Activated gamma-delta T cell (primary cell): ENCODE data around the gene CSRP1.
"Not testable (repeated sequence)": the region's sequence is repeated elsewhere in the genome, so short reads cannot be mapped to it uniquely, and the experiment has no call there.

Experiments used
- DNase-seq: peaks from one replicate; lab custom pipeline; 2025; lab: John Stamatoyannopoulos, UW

Gene CSRP1

GRCh38 chr1:201478666-201479065 lies 28.3 kb downstream of the CSRP1 start:
- not testable (repeated sequence) for DNase-seq

DNA sequence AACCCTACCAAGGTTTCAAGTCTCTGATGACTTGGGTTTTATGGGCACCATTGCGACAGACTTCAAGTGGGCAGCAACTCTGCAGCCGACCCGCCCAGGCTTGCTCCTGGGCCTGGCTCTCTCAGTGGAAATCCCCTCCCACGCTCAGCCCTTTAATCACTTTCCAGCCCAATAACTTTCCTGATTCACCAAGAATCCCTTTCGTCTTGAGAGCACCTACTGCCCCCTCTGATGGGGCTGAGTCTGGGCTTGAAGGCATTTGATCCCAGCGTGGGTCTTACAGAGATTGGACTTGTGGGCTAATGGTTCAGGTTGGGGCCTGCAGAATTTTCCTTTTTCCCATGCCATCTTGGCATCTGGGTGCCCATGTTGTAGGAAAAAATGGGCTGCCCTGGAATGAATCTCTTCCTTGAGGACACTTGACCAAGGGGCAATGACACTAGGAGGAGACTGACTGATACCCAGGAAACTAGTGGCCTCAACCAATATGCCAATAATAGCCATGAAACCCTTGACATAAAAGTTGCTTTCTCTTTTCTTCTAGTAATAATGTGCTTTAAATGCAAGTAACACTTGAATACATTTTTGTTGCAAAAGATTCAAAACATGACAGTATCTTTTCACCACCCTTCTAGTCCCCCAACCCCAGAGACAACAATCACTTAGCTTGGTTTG lies 30.1 kb downstream of the CSRP1 start:
- no peak for DNase-seq

- no peak for DNase-seq
These were observed 30.8 kb downstream of the CSRP1 start for GRCh38 chr1:201475915-201476669.

DNA sequence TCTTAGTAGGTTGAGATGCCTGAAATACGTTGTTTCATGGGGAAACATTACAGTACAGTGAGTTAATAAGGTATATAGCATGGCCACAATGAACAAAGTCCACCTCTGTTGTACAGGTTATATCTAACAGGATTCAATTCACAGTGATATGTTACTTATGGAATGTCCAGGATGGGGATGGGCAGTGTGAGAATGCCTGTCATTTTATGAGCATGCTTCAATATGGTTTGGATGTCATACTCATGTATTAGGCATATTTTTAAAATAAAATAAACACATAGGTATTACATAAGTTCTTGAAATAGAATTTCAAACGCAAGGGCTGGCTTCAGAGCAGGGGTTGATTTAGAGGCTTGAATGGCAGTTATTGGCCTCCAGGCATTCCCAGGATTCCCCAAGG lies 31.8 kb downstream of the CSRP1 start:
- DNase-seq, result no peak

- DNase-seq, result no peak
These were observed 33.6 kb downstream of the CSRP1 start for GRCh38 chr1:201473296-201473695.

GRCh38 chr1:201472321-201472720 lies 34.6 kb downstream of the CSRP1 start:
- not testable (repeated sequence) for DNase-seq

DNA sequence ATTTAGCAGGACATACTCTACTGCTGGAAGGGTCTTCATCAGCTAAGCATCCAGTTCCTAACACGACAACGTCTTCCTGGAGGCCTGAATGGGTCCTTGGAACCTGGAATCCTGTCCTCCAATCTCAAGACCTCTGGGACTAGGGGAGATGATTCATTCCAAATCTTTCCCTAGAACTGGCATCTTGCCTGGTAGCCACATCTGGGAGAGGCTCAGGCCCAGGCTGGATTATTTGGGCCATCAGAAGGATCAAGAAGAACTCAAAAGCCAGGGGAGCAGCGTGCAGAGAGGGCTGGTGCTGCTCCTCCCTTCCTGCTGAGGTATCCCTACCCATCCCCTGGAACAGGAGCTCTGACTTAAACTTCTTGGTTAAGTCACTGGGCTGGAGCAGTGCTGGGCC lies 35.2 kb downstream of the CSRP1 start:
- DNase-seq, result no peak

DNA sequence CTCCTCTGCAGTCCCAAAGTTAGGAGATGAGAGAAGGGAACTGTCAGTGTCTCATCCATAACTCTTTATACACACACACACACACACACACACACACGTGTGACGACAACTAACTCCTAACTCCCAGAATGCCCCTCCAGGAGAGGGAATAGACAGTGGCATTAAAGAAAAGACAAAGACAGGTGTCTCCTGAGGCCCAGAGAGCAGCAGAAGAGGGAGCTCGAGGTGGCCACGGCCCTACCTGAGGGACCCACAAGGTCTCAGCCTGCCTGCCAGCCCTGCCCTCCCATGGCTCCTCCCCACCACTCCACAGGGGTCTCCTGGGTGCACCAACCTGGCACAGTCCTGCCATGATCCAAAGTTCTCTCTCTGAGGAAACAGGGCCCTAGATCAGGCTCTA lies 36.3 kb downstream of the CSRP1 start:
- DNase-seq, result no peak

DNA sequence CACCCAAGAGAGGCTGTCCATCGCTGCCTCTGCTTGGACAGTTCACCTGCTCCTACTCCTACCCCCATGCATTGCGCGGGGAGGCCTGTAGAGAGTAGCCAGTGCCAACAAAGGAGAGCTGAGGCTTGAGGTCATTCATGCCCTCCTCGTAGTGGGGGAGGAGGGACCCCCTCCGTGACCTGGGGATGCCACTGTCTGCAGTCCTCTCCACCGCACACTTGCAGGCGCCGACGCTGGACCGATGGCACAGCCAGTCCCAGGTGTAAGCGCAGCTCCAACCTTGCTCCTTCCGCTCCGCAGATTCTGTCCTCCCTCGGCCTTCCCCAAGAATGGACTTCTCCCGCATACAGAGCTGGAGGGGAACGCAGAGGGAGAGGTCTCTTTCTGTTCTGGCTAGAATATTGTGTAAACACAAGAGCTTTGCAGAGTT lies 37.3 kb downstream of the CSRP1 start:
- no peak for DNase-seq

DNA sequence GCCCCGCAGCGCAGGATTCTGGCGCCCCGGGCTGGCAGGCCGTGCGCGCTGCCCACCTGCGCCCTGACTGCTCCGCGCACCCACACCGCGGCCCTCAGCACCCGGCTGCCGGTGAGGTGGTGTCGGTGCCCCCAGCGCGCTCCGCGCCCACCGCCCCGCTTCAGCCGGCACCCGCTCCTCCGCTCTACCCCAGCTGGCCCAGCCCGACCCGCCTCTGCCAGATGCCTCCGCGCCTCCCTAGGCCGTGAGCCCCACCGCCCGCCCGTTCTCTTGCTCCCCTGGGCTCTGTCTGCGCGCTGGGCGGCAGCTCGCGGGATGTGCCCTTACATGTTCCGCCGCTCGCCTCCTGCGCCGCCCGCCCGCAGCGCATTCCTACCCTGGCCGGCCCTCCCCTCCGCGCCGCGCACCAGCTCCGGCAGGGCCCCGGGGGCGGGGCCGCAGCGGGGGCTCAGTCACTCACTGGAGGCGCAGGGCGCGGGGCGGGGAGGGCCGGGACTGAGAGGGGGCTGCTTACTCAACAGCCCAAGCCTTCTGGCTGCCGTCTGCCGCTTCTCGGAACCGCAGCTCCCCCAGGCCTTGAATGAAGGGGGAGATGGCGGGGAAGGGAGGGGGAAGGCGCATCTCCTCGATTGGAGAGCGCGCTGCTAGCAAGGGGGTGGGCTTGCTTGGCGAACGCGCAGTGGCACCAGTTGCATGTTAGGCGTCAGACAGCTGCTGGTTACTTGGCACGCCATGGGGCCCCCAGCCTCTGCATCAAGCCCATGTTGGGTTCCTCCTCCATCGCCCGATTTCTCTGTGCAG lies 37.9 kb downstream of the CSRP1 start, which contains the start of gene PHLDA3:
Gene PHLDA3, minus strand, starts transcription at position 345 of the 801 bp plus-strand sequence. CDS start 402 bp downstream, outside the sequence.
- DNase-seq, result no peak

- no peak for DNase-seq
These were observed 38.5 kb downstream of the CSRP1 start for GRCh38 chr1:201468501-201468843.

GRCh38 chr1:201466492-201466891 lies 40.4 kb downstream of the CSRP1 start:
- DNase-seq, result no peak

DNA sequence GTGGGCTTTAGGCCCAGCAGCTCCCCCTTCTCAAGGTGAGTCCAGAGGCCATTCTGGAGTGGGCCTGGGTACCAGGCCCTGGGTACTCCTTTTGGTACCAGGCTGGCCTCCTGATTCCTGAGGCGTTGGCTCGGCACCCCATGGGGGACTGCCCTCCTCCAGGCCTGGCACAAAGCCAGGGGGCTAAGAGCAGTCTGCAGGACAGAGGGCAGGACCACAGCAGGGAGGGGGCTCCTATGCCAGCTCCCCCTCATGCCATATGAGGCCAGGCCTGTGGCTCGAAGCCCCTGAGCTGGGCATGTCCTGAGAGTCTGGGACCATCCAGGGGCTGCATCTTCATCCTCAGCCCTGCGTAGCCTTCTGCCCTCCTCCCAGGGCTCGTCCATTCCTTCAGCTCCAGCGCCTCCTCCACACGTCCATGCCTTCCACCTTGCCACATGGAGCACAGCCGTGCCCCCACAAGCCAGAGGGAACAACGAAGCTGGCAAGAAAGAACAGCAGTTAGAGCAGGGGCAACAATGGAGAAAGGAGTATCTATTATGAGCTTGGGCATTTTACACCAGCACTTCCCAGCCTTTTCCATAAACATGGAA lies 41.1 kb downstream of the CSRP1 start:
- no peak for DNase-seq

GRCh38 chr1:201463071-201463552 lies 43.8 kb downstream of the CSRP1 start:
- no peak for DNase-seq

DNA sequence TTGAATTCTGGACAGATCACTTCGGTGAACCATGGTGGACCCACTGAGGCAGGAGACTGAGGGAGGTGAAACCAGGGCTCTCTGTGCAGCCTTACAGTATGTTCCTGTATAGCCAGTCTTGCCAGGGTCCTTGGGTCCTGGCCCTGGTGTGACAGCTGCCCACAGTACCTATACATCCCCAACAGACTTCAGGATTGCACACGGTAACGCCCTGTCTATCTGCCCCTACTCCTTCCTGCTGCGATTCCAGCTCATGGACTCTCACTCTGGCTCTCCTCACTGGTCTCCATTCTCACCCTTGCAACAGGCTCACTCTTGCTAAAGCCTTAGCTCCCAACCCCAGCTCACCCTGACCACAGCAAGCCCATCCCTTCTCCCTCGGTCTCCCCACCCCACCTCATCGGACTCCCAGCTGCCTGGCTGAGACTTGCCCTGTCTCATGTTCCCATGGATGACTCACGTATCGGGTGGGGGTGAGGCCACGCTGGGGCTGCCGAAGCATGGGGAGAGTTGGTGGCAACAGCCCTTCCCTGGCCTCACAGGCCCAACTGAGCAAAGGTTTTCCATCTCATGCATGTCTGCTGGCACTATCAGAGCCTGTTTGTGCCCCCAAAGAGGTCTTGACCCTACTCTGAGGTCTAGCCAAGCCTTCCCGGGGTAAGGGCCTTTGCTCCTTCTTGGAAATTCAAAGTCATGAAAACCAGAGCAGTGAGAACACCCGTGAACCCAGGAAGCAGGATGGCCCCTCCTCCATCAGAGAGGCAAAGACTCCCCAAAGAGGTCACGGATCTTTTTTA lies 45.1 kb downstream of the CSRP1 start:
- no peak for DNase-seq

GRCh38 chr1:201460814-201461644 lies 45.9 kb downstream of the CSRP1 start:
- DNase-seq, result no peak

- no peak for DNase-seq
These were observed 47.1 kb downstream of the CSRP1 start for GRCh38 chr1:201459775-201460174.

DNA sequence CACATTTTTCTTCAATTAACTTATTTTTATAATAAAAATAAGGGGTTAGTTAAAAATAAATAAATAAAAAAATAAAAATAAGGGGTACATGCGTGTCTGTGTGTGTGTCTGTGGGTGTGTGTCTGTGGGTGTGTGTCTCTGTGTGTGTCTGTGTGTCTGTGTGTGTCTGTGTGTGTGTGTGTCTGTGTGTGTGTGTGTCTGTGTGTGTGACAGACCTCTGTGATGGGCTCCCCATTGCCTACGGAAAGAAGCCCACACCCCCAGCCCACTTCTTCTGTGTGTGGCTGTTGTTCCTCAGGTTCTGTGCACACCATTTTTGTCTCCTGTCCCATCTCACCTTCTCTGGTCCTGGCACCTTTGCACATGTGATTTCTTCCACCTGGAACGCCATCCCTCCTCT lies 47.9 kb downstream of the CSRP1 start:
- DNase-seq, result no peak

- no peak for DNase-seq
These were observed 49.4 kb downstream of the CSRP1 start for GRCh38 chr1:201457508-201457960.
